Naive thymus-derived CD4-positive, alpha-beta T cell (primary cell): ENCODE results near the gene ZNF48. TPM values are rescaled to one million over a fixed set of nuclear protein-coding genes. Genes with fewer than 3 reads are reported as not detected.

Experiments
- ATAC-seq: fragments of 150-1000 bp; cut with Tn5 transposase; 2 replicates; pipeline ENCODE4 v1.10.0; 2021; ENCODE audit warnings: mild to moderate bottlenecking, moderate library complexity
- CTCF ChIA-PET: fragments of 350-600 bp; sonication (Branson Sonifier 250); formaldehyde crosslinking; loops from one replicate; lab custom pipeline; 2021; ENCODE audit warnings: antibody characterized with exemption; lab: Charles Lee
- POLR2A ChIA-PET: fragments of 350-600 bp; sonication (Branson Sonifier 250); formaldehyde crosslinking; loops from one replicate; lab custom pipeline; 2021; ENCODE audit warnings: antibody characterized with exemption, inconsistent platforms; lab: Charles Lee
- DNase-seq, 9 donors: peaks; one replicate each; pipeline versions ENCODE4 v3.0.0 to v3.0.0-alpha.2; 2020 to 2022; ENCODE audit warnings: mixed read lengths in 1 of 9
- H3K27ac ChIP-seq: one replicate; pipeline ENCODE4 v1.7.0; 2013; ENCODE audit warnings: mild to moderate bottlenecking, low read depth, low read length, moderate library complexity
- H3K27me3 ChIP-seq, 2 donors: one replicate each; pipeline ENCODE4 v1.7.0; 2013; ENCODE audit warnings: low read length in 2 of 2, mild to moderate bottlenecking in 2 of 2, moderate library complexity in 2 of 2; ENCODE audit not compliant: control insufficient read depth in 2 of 2, insufficient read depth in 2 of 2
- H3K36me3 ChIP-seq, 3 experiments: 1 replicate in 2 of 3; 2 replicates in 1 of 3; pipeline ENCODE4 v1.7.0; 2013; ENCODE audit warnings: low read length in 3 of 3, mild to moderate bottlenecking in 3 of 3, moderate library complexity in 1 of 3; ENCODE audit not compliant: insufficient read depth in 3 of 3, control insufficient read depth in 2 of 3
- H3K4me1 ChIP-seq, 2 donors: one replicate each; pipeline ENCODE4 v1.7.0; 2013; ENCODE audit warnings: low read length in 2 of 2, mild to moderate bottlenecking in 2 of 2, moderate library complexity in 1 of 2; ENCODE audit not compliant: control insufficient read depth in 2 of 2, insufficient read depth in 2 of 2
- H3K4me3 ChIP-seq: 2 replicates; pipeline ENCODE4 v1.7.0; 2013; ENCODE audit warnings: mild to moderate bottlenecking, low read length
- H3K9me3 ChIP-seq, 3 experiments: 1 replicate in 2 of 3; 2 replicates in 1 of 3; pipeline ENCODE4 v1.7.0; 2013; ENCODE audit warnings: low read length in 3 of 3; ENCODE audit not compliant: control insufficient read depth in 2 of 3
- H3K27ac Mint-ChIP-seq, 9 donors: one replicate each; pipeline ENCODE4 v1.8.0; 2020 to 2022; ENCODE audit warnings: mixed read lengths in 9 of 9, mild to moderate bottlenecking in 8 of 9, moderate library complexity in 5 of 9, inconsistent platforms in 2 of 9
- H3K27me3 Mint-ChIP-seq, 5 donors: one replicate each; pipeline ENCODE4 v1.8.0; 2021 to 2022; ENCODE audit warnings: mixed read lengths in 5 of 5, mild to moderate bottlenecking in 1 of 5
- H3K36me3 Mint-ChIP-seq, 5 donors: one replicate each; pipeline ENCODE4 v1.8.0; 2020 to 2022; ENCODE audit warnings: mixed read lengths in 5 of 5, mild to moderate bottlenecking in 3 of 5, inconsistent platforms in 1 of 5
- H3K4me1 Mint-ChIP-seq, 7 donors: one replicate each; pipeline ENCODE4 v1.8.0; 2020 to 2022; ENCODE audit warnings: mixed read lengths in 7 of 7, mild to moderate bottlenecking in 3 of 7, inconsistent platforms in 1 of 7
- H3K4me3 Mint-ChIP-seq, 10 donors: one replicate each; pipeline ENCODE4 v1.8.0; 2020 to 2022; ENCODE audit warnings: mild to moderate bottlenecking in 10 of 10, mixed read lengths in 10 of 10, moderate library complexity in 6 of 10, inconsistent platforms in 2 of 10
- H3K9me3 Mint-ChIP-seq, 11 donors: one replicate each; pipeline ENCODE4 v1.8.0; 2020 to 2022; ENCODE audit warnings: mixed read lengths in 11 of 11, mild to moderate bottlenecking in 4 of 11, inconsistent platforms in 1 of 11, moderate library complexity in 1 of 11
- intact Hi-C, 2 donors: fragments of 100-400 bp; cut with micrococcal nuclease; formaldehyde crosslinking; loops; one replicate each; pipeline ENCODE4 v1.15.1; 2023
- polyA plus RNA-seq, 2 donors: library from polyadenylated mRNA; unstranded; fragments of 300-500 nt; fragmentation: Illumina TruSeq; gene quantifications; one replicate each; pipeline ENCODE4 v1.2.3, GENCODE V29; 2021
- total RNA-seq, 6 experiments: library from RNA in 5 of 6; stranded (reverse) in 5 of 6; gene quantifications; 1 replicate in 5 of 6; 2 replicates in 1 of 6; pipeline ENCODE4 v1.2.3 and lab custom pipeline; 2021 to 2026

Gene ZNF48
- total and polyA plus RNA-seq, 7 experiments from 2014 or later, result 6.0 to 16.0 (median 10.9) TPM

DNA sequence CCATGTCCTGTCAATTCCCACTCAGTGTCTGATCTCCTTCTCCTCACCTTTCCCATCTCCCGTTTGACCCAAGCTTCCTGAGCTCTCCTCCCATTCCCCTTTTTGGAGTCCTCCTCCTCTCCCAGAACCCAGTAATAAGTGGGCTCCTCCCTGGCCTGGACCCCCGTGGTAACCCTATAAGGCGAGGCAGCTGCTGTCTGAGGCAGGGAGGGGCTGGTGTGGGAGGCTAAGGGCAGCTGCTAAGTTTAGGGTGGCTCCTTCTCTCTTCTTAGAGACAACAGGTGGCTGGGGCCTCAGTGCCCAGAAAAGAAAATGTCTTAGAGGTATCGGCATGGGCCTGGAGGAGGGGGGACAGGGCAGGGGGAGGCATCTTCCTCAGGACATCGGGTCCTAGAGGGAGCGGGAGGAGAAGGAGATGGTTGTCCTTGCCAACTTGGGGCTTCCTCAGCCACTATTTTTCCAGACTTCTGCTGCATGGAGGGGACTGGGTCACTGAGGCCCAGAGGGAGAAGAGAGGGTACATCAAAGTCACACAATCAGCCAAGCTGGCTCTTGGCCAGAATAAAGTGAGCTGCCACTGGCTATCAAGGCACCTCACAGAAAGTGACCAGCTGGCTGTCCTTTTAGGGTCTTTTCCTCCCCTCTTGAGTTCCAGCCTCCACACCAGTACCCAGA, 23.0 kb upstream of the ZNF48 start:
- H3K4me3 Mint-ChIP-seq, result peak overlapping the region in 9 of 10 donors; percentile 68 to 90 (median 82)
- ATAC-seq (no peak), DNase-seq (no peak)
- peaks cover 0 to 7% (median 0%) of the 10 kb centered on the region in 5 donors for H3K36me3 Mint-ChIP-seq
- CTCF ChIA-PET, result interaction anchor here (1.1 to 2.0 kb wide), 5 partner anchors 12 to 308 kb away, joined by 3 to 11 read pairs (median 8); partner anchors contain the start of gene ZNF771
- Histone ChIP-seq H3K36me3 (peaks cover 0 to 10% (median 0%) of the 10 kb centered on the region in 3 experiments), H3K4me3 (no peak overlapping the region), H3K4me1 (peaks cover 25 to 37% of the 10 kb centered on the region in 2 donors), H3K9me3 (no peaks in the 10 kb centered on the region), H3K27ac (peak overlapping the region; percentile 80), H3K27me3 (no peaks in the 10 kb centered on the region)
- POLR2A ChIA-PET, result interaction anchor here (0.6 to 9.3 kb wide), 11 partner anchors 8 to 633 kb away, joined by 3 to 120 read pairs (median 13); partner anchors contain the start of genes ALDOA, CD2BP2, DCTPP1 and SEPTIN1
- intact Hi-C loops, result loop anchor here in 1 of 2 donors (10.0 kb wide), 2 partner anchors 277 to 553 kb away; partner anchors contain the start of genes FBXL19, TBX6 and YPEL3
- peaks cover 36 to 50% (median 42%) of the 10 kb centered on the region in 7 donors for H3K4me1 Mint-ChIP-seq
- peaks cover 0 to 3% (median 0%) of the 10 kb centered on the region in 5 donors for H3K27me3 Mint-ChIP-seq
- peaks cover 0 to 2% (median 0%) of the 10 kb centered on the region in 11 donors for H3K9me3 Mint-ChIP-seq
- peak overlapping the region; percentile 26 to 98 (median 89) for H3K27ac Mint-ChIP-seq

- H3K4me1 Mint-ChIP-seq, result peaks cover 36 to 50% (median 38%) of the 10 kb centered on the region in 7 donors
- Histone ChIP-seq H3K27me3 (no peaks in the 10 kb centered on the region), H3K27ac (peak overlapping the region; percentile 80), H3K4me1 (peaks cover 22 to 36% of the 10 kb centered on the region in 2 donors), H3K4me3 (no peak overlapping the region), H3K9me3 (no peaks in the 10 kb centered on the region), H3K36me3 (peaks cover 0 to 10% (median 0%) of the 10 kb centered on the region in 3 experiments)
- no peak for ATAC-seq
- H3K27me3 Mint-ChIP-seq, result peaks cover 0 to 3% (median 0%) of the 10 kb centered on the region in 5 donors
- peak overlapping the region in 5 of 10 donors; percentile 6 to 61 (median 41) for H3K4me3 Mint-ChIP-seq
- no peak for DNase-seq
- H3K27ac Mint-ChIP-seq, result peak overlapping the region in 8 of 9 donors; percentile 26 to 98 (median 84)
- peaks cover 0 to 2% (median 0%) of the 10 kb centered on the region in 11 donors for H3K9me3 Mint-ChIP-seq
- CTCF ChIA-PET, result no interaction called here
- intact Hi-C loops, result loop anchor here in 1 of 2 donors (10.0 kb wide), 2 partner anchors 278 to 552 kb away; partner anchors contain the start of genes FBXL19, TBX6 and YPEL3
- POLR2A ChIA-PET, result interaction anchor here (0.9 to 9.3 kb wide), 5 partner anchors 8 to 633 kb away, joined by 3 to 120 read pairs (median 20); partner anchors contain the start of genes SEPTIN1 and ZNF771
- H3K36me3 Mint-ChIP-seq, result peaks cover 0 to 3% (median 0%) of the 10 kb centered on the region in 5 donors
Observed at GRCh38 chr16:30372725-30373124, 22.5 kb upstream of the ZNF48 start.

DNA sequence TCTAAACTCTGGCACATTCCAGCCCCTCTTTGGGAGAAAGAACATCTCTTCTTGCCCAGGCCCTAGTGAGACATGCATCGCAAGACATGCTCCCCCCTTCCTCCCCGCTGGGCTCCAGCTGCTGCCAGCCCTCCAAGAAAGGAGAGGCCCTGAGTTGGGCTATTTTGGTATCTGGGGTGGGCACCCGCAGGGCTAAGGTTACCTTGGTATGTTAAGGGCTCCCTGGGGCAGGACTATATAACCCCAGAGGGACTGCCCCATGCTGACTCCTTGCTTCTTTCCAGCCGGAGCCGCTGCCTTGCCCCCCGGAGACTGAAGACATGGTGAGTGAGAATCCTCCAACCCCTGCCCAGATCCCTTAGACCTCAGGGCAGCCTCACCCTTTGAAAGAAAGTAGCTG, 20.7 kb upstream of the ZNF48 start, which contains the start of gene MYL11:
MYL11 (plus strand) TSS at position 265 of the 400 bp plus-strand sequence; CDS start at position 321, 56 bp downstream.
- ChIA-PET CTCF (interaction anchor here (0.6 kb wide), 1 partner anchor 40 kb away, joined by 4 read pairs; no protein-coding TSS in a partner anchor), POLR2A (interaction anchor here (0.7 to 1.9 kb wide), 2 partner anchors 9 to 22 kb away, joined by 3 to 7 read pairs; no protein-coding TSS in a partner anchor)
- Mint-ChIP-seq H3K27ac (peak within 1 kb of the TSS; percentile 12 to 100 (median 84)), H3K4me3 (peak within 1 kb of the TSS in 6 of 10 donors; percentile 10 to 61 (median 34)), H3K4me1 (peaks cover 22 to 43% (median 34%) of the 10 kb centered on the region in 7 donors), H3K36me3 (peaks cover 0 to 9% (median 0%) of the 10 kb centered on the region in 5 donors), H3K27me3 (peaks cover 0 to 3% (median 0%) of the 10 kb centered on the region in 5 donors), H3K9me3 (peaks cover 0 to 2% (median 0%) of the 10 kb centered on the region in 11 donors)
- Histone ChIP-seq H3K27ac (peak within 1 kb of the TSS; percentile 100), H3K27me3 (no peaks in the 10 kb centered on the region), H3K9me3 (no peaks in the 10 kb centered on the region), H3K4me1 (peaks cover 22 to 37% of the 10 kb centered on the region in 2 donors), H3K4me3 (no peak within 1 kb of the TSS), H3K36me3 (peaks cover 0 to 13% (median 0%) of the 10 kb centered on the region in 3 experiments)
- ATAC-seq (no peak), DNase-seq (no peak)
- intact Hi-C loops, result loop anchor here in 1 of 2 donors (10.0 kb wide), 2 partner anchors 280 to 550 kb away; partner anchors contain the start of genes FBXL19, TBX6 and YPEL3

DNA sequence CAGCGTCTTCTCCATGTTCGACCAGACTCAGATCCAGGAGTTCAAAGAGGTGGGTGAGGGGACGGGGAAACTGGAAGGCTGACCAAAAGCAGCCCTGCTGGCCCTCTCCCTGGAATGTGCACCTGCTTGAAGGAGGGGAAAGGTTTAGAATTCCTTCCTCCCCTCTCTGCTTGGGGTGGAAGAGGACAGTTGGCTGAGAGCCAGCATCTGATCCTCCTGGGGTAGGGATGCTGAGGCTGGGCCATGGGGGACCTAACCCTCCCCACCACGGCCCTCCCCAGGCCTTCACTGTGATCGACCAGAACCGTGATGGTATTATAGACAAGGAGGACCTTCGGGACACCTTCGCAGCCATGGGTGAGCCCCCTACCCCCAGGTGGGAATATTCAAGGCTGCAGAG, 19.4 kb upstream of the ZNF48 start:
- peak overlapping the region; percentile 100 for H3K27ac ChIP-seq
- peaks cover 36 to 50% of the 10 kb centered on the region in 2 donors for H3K4me1 ChIP-seq
- H3K9me3 ChIP-seq, result no peaks in the 10 kb centered on the region
- H3K4me3 Mint-ChIP-seq, result peak overlapping the region in 3 of 10 donors; percentile 14 to 61 (median 25)
- peaks cover 4 to 18% (median 5%) of the 10 kb centered on the region in 5 donors for H3K36me3 Mint-ChIP-seq
- H3K4me3 ChIP-seq, result no peak overlapping the region
- H3K4me1 Mint-ChIP-seq, result peaks cover 35 to 54% (median 44%) of the 10 kb centered on the region in 7 donors
- H3K9me3 Mint-ChIP-seq, result no peaks in the 10 kb centered on the region
- no peaks in the 10 kb centered on the region for H3K27me3 ChIP-seq
- ATAC-seq (no peak), DNase-seq (no peak)
- peaks cover 0 to 13% (median 3%) of the 10 kb centered on the region in 3 experiments for H3K36me3 ChIP-seq
- POLR2A ChIA-PET, result interaction anchor here (1.0 to 9.9 kb wide), 7 partner anchors 8 to 311 kb away, joined by 3 to 156 read pairs (median 7); partner anchors contain the start of genes ALDOA, CORO1A, TBC1D10B and TBX6
- no peaks in the 10 kb centered on the region for H3K27me3 Mint-ChIP-seq
- peak overlapping the region; percentile 12 to 100 (median 87) for H3K27ac Mint-ChIP-seq
- intact Hi-C loops, result loop anchor here in 1 of 2 donors (5.0 to 10.0 kb wide), 3 partner anchors 181 to 549 kb away; partner anchors contain the start of genes FBXL19, TBX6, YPEL3 and ZNF764
- CTCF ChIA-PET, result interaction anchor here (0.5 to 2.0 kb wide), 2 partner anchors 10 to 34 kb away, joined by 3 to 5 read pairs; no protein-coding TSS in a partner anchor

DNA sequence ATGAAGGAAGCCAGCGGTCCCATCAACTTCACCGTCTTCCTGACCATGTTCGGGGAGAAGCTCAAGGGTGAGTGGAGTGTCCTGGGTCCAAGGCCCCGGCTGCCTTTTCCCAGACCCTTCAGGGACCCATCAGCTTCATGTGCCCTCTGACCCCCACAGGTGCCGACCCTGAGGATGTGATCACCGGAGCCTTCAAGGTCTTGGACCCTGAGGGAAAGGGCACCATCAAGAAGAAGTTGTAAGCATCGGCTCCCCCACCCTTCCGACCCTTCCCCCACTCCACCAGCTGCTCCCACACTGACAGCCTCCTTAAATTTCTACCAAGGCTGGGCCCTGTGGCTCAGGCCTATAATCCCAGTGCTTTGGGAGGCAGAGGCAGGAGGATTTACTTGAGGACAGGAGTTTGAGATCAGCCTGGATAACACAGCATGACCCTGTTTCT, 18.7 kb upstream of the ZNF48 start:
- H3K36me3 ChIP-seq, result peaks cover 0 to 13% (median 3%) of the 10 kb centered on the region in 3 experiments
- ATAC-seq (no peak), DNase-seq (no peak)
- Mint-ChIP-seq H3K4me1 (peaks cover 32 to 54% (median 42%) of the 10 kb centered on the region in 7 donors), H3K36me3 (peaks cover 4 to 22% (median 5%) of the 10 kb centered on the region in 5 donors), H3K27me3 (no peaks in the 10 kb centered on the region), H3K9me3 (no peaks in the 10 kb centered on the region), H3K27ac (peak overlapping the region; percentile 76 to 100 (median 100)), H3K4me3 (peak overlapping the region in 3 of 10 donors; percentile 13 to 27 (median 16))
- H3K4me3 ChIP-seq, result no peak overlapping the region
- CTCF ChIA-PET, result interaction anchor here (2.0 kb wide), 1 partner anchor 33 kb away, joined by 5 read pairs; no protein-coding TSS in a partner anchor
- H3K4me1 ChIP-seq, result peaks cover 38 to 52% of the 10 kb centered on the region in 2 donors
- H3K9me3 ChIP-seq, result no peaks in the 10 kb centered on the region
- POLR2A ChIA-PET, result interaction anchor here (1.0 to 10.9 kb wide), 8 partner anchors 8 to 311 kb away, joined by 3 to 254 read pairs (median 19); partner anchors contain the start of genes ALDOA, CORO1A, TBC1D10B and TBX6
- no peaks in the 10 kb centered on the region for H3K27me3 ChIP-seq
- intact Hi-C loops, result loop anchor here in 1 of 2 donors (5.0 to 10.0 kb wide), 3 partner anchors 181 to 548 kb away; partner anchors contain the start of genes FBXL19, TBX6, YPEL3 and ZNF764
- peak overlapping the region; percentile 100 for H3K27ac ChIP-seq
